HK-2 (cell line): ENCODE results near the gene EDN3.
"Not testable (repeated sequence)": the region's sequence is repeated elsewhere in the genome, so short reads cannot be mapped to it uniquely, and the experiment has no call there.

Experiments
- DNase-seq: peaks from one replicate; pipeline ENCODE4 v3.0.0-alpha.2; 2018; ENCODE audit not compliant: unreplicated experiment

Gene EDN3

GRCh38 chr20:59335377-59335776 lies 35.0 kb downstream of the EDN3 start:
- no peak for DNase-seq

DNA sequence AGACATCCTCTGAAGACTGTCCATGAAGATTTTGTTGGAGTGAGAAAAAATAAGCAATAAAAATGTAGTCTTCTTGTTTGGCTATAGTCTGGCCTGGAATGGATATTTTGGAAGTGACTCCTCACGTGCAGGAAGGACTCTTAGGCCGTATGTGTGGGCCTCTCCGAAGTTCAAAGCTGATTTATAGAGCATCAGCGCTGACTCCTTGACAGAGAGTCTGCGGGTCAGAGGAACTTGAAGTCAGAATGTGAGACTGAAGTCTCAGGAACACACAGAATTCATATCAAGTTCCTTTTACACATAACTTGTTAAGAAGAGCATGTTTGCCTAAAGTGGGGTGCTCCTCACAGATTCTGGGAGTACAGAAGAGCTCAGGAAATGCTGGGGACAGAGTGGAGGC lies 36.1 kb downstream of the EDN3 start:
- no peak for DNase-seq

DNA sequence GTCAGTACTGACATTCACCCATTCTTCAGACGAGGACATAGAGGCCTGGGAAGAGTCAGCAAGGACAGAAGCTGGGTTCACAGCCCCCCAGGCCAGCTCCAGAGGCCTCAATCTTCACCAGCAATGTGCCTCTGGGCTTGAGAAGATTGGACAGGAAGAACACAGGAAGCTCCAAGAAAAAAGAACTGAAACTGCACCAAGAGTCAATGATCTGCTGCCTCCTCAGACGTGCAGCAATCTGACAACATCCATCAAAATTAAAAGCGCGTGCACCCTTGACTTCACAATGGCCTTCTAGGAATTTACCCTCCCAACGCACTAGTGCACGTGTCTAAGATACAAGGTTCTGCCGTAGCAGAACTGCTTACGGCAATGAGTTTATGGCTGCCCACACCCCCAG lies 38.0 kb downstream of the EDN3 start:
- not testable (repeated sequence) for DNase-seq

GRCh38 chr20:59340201-59340885 lies 39.9 kb downstream of the EDN3 start:
- no peak for DNase-seq

GRCh38 chr20:59341285-59342022 lies 41.0 kb downstream of the EDN3 start:
- DNase-seq: not testable (repeated sequence)

DNA sequence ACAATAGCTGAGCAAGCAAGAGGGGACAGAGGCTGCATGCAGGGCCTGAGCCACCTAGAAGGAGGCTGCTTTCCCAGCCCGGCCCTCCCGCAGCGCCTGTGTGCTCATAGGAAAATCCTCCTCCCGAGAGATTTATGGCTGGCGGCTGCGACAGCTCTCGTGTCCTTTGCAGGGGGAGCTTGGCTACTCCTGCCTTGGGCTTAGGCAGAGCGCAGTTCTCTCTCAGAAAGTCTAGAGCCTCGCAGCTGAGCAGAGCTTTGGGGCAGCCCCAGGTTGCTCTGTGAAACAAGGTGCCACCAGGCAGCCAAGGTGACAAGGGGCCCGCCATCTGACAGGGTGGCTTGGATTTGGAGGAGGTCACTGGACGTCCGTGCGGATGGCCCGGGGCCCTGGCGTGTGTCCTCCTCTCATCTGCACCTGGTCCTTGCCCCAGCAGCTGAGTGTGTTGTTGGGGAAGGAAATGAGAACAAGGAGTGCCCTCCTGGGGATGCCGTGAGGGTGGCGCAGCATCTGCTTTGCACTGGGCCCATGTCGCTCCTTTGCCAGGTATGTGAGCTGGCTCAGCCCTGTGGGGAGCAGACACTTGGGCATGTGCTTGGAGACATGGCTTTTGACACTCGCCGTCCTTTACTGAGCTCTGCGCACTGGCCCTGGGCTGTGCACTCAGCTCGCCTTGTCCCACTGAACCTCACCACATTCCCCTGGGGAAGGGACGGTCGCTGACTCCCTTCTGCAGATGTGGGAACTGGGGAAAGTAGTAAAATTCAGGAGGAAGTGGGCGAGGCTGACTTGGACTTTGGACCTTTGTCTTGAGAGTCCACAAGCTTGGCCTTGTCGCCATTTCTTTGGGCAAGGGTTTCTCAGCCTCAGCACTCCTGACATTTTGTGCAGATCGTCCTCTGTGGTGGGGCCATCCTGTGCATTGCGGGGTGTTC lies 41.9 kb downstream of the EDN3 start:
- no peak for DNase-seq

DNA sequence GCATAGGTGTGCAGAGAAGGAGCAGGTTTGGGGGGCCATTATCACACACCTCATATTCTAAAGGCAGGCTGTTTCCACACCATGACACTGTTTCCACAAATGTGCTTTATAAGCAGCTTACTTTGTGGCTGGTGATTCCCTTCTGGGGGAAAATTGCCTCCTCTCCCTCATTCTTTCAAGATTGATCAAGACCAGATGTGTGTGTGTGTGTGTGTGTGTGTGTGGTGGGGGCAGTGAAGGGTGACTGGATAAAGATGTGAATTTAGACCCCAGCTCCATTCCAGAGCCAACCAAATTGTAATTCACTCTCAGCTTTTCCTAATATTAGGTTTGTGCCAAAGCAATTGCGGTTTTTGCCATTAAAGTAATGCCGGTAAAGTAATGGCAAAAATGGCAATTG lies 45.6 kb downstream of the EDN3 start:
- no peak for DNase-seq

- DNase-seq: no peak
These were observed 48.9 kb downstream of the EDN3 start for GRCh38 chr20:59349277-59349676.

GRCh38 chr20:59350330-59351156 lies 50.1 kb downstream of the EDN3 start:
- no peak for DNase-seq

DNA sequence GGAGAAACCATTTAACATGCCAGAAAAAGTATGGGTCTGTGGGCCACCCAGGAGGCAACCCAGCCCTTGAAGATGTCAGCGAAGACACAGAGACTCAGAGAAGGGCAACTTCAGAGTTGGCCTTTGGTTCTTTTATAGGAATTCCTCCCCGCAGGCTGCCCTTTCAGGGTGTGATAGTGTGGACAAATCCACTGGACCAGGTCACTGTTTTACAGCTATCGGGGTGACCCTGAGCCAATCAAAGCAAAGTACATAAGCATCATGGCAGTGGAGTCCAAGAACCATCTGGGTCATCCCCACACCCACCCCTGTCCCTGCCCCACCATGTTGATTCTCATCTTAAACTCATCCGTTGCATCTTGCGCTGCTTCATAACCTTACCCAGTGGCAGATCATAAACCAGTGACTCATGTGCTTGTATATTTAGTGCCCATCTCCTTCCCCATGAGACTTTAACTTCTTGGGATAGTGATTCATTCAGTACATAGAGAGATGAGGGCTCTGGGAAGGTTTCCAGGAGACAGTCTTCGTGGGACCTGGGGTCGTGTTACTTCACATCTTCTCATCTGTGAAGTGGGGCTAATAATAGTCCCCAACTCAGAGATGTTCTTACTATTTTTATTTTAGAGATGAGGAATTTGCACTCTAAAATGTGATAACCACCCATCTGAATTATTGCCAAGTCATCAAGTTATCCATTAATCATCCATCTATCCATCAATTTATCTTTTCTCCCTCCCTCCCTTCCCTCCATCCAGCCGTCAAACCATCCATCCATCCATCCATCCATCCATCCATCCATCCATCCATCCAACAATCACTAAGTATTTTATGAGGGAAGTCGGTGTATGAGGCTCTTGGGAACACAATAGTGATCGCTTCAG lies 51.0 kb downstream of the EDN3 start:
- DNase-seq: peak; percentile 3

- DNase-seq: no peak
These were observed 52.1 kb downstream of the EDN3 start for GRCh38 chr20:59352541-59352940.

DNA sequence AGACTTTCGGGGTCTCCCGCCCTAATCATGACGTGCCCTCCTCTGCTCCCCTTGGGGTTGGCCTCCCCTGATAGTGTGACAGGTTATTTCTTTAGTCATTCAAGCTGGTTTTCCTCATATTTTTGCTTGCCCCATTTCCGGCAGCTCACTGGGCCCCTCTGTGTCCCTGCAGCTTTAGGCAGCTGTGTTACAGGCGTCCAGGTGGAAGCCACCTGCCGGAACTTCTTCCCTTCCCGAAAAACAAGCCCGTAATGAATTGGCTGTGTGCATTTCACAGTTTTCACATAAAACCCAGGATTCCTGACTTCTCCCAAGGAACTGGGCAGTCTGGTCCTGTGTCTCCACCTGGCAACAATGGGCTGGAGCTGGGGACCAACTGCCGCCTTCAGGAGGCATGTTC lies 52.6 kb downstream of the EDN3 start:
- DNase-seq: no peak

- DNase-seq: no peak
These were observed 54.0 kb downstream of the EDN3 start for GRCh38 chr20:59354460-59354859.

DNA sequence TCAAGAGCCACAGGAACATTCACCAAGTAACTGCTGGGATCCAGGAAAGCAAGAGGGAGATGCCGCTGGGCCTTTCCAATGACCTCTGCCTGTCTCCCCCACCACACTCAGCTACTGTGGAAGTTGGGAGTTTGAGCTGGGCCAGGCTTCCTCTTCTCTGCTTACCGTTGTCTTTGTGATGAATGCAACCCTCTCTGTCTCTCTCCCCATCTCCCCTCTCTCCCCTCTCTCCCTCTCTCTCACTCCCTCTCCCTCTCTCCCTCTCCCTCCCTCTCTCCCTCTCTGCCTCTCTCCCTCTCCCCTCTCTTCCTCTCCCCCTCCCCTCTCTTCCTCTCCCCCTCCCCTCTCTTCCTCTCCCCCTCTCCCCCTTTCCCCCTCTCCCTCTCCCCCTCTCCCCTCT lies 54.8 kb downstream of the EDN3 start:
- no peak for DNase-seq

GRCh38 chr20:59356662-59357165 lies 56.3 kb downstream of the EDN3 start:
- DNase-seq: no peak

DNA sequence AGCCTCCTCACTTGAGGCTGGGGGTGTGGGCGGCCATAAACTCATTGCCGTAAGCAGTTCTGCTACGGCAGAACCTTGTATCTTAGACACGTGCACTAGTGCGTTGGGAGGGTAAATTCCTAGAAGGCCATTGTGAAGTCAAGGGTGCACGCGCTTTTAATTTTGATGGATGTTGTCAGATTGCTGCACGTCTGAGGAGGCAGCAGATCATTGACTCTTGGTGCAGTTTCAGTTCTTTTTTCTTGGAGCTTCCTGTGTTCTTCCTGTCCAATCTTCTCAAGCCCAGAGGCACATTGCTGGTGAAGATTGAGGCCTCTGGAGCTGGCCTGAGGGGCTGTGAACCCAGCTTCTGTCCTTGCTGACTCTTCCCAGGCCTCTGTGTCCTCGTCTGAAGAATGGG lies 58.4 kb downstream of the EDN3 start:
- DNase-seq: not testable (repeated sequence)

- no peak for DNase-seq
These were observed 59.7 kb downstream of the EDN3 start for GRCh38 chr20:59359906-59360725.

DNA sequence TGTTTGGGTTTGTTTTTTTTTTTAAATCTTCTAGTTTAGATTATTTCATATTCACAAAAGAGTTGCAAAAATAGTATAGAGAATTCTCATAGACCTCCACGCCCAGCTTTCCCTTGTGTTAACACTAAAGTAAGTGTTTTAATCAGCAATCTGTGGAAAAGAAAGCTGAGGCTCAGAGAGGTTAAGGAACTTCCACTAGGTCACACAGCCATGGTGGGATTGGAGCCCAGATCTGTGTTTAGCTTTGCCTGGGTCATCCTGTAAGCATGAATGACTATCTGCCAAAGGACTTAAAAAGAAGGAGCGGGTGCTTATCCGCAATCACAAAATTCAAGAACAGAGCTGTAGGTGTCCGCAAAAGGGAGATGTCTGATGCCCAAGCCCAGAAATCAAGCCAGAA lies 60.5 kb downstream of the EDN3 start:
- DNase-seq: no peak

DNA sequence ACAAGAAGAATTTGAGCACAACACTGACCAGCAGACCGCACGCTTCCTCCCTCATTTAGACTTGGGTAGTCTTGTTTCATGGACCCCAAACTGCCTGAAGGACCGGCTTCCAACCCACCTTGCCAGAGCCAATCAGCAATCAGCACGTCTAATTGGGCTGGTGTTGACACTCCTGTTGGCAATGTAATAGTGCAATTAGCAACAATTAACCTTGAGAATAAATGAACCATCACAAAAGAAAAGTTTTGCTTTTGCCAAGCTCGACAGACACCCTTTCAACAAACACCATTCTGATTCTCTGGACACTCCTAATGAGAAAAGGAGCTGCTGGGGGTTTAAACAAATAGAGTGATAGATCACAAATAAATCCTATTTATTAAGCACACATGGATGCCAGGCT lies 61.0 kb downstream of the EDN3 start:
- DNase-seq: no peak
